SK-N-MC (cell line): ENCODE measurements around the gene SPATA13.

Source experiments
- EZH2 ChIP-seq: fragments of 200-600 bp; sonication (generic); IDR thresholded peaks from one replicate; pipeline ENCODE4 v1.6.1; 2017; ENCODE audit warnings: antibody characterized with exemption
- FOXP2 ChIP-seq: optimal IDR thresholded peaks from 2 replicates; pipeline ENCODE3; 2011; ENCODE audit warnings: mild to moderate bottlenecking, moderate library complexity; ENCODE audit not compliant: insufficient read depth; ENCODE audit errors: extremely low read length, control extremely low read depth
- POLR2AphosphoS5 ChIP-seq: IDR thresholded peaks from 2 replicates; pipeline ENCODE4 v1.6.1; 2012; ENCODE audit warnings: mild to moderate bottlenecking, low read depth, low read length, borderline replicate concordance

DNA sequence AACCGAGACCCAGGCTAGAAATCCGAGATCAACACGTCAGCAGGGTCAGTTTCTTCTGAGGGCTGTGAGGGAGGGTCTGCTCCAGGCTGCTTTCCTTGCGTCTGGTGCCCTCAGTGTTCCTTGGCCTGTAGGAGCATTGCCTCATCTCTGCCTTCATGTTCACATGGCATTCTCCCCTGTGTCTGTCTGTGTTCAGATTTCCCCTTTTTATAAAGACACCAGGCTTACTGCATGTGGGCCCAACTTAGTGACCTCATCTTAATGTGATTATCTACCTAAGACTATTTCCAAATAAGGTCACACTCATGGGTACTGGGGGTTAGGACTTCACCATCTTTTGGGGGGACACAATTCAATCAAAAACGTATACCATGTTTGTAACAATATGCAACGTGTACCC is 91.6 kb downstream of the SPATA13 start:
- no peak for TF ChIP-seq POLR2AphosphoS5
- no peak for TF ChIP-seq EZH2
- no peak for TF ChIP-seq FOXP2
